A549 treated with dexamethasone at 1 μM for 4 hours (cell line): ENCODE results near the gene TFE3. TPM values are rescaled to one million over a fixed set of nuclear protein-coding genes. Genes with fewer than 3 reads are reported as not detected.

Experiments
- total RNA-seq: library from RNA; stranded (reverse); fragments of 200-300 nt; extraction: Qiagen RNA extraction; gene quantifications from 5 replicates; pipeline ENCODE4 v1.2.3, GENCODE V29; 2022

TFE3 gene
- 38.9 to 52.1 TPM (median 50.3 TPM) in 5 replicates for total RNA-seq

GRCh38 chrX:49043220-49043986, at the start of gene TFE3:
TFE3 (minus strand) TSS chrX:49043357; CDS start chrX:49043226, 131 bp downstream.

GRCh38 chrX:49079489-49080428, 36.6 kb upstream of the TFE3 start, which contains the start of gene WDR45:
WDR45 (minus strand) TSS chrX:49079887; CDS start chrX:49078095, 1,792 bp downstream.

GRCh38 chrX:49073601-49074575, 30.7 kb upstream of the TFE3 start, which contains the start of gene PRAF2:
PRAF2 (minus strand) TSS chrX:49074002; CDS start chrX:49073987, 15 bp downstream.

GRCh38 chrX:49058794-49059193, 15.6 kb upstream of the TFE3 start, which contains the start of gene CCDC120:
CCDC120 (plus strand) TSS chrX:49058999; CDS start chrX:49062042, 3,043 bp downstream.

GRCh38 chrX:49002091-49002935, 40.8 kb downstream of the TFE3 start, which contains the start of gene GRIPAP1:
GRIPAP1 (minus strand) TSS chrX:49002264; CDS start chrX:49002229, 35 bp downstream.

Other genes starting within 250 kb of the TFE3 start
- 22.4 to 35.6 TPM (median 31.8 TPM) in 5 replicates for gene HDAC6, start 241.3 kb downstream of the TFE3 start, total RNA-seq
- gene ERAS, start 216.8 kb downstream of the TFE3 start, total RNA-seq: 0.06 to 0.15 TPM (median 0.07 TPM) in 3 of 5 replicates, not detected in the others
- 16.0 to 47.0 TPM (median 40.7 TPM) in 5 replicates for gene PCSK1N, start 207.7 kb downstream of the TFE3 start, total RNA-seq
- 81.1 to 95.0 TPM (median 85.5 TPM) in 5 replicates for gene TIMM17B, start 145.6 kb downstream of the TFE3 start, total RNA-seq
- 87.2 to 99.0 TPM (median 91.6 TPM) in 5 replicates for gene PQBP1, start 145.4 kb downstream of the TFE3 start, total RNA-seq
- gene SLC35A2, start 131.7 kb downstream of the TFE3 start, total RNA-seq: 51.3 to 61.5 TPM (median 59.4 TPM) in 5 replicates
- 8.3 to 8.8 TPM (median 8.5 TPM) in 5 replicates for gene PIM2, start 124.3 kb downstream of the TFE3 start, total RNA-seq
- gene OTUD5, start 85.8 kb downstream of the TFE3 start, total RNA-seq: 53.3 to 70.2 TPM (median 68.2 TPM) in 5 replicates
- gene KCND1, start 71.5 kb downstream of the TFE3 start, total RNA-seq: 0.70 to 1.4 TPM (median 1.1 TPM) in 5 replicates
- gene GRIPAP1, start 41.1 kb downstream of the TFE3 start, total RNA-seq: 13.5 to 20.9 TPM (median 20.5 TPM) in 5 replicates
- gene CCDC120, start 15.6 kb upstream of the TFE3 start, total RNA-seq: 1.8 to 4.0 TPM (median 3.5 TPM) in 5 replicates
- gene PRAF2, start 30.6 kb upstream of the TFE3 start, total RNA-seq: 35.0 to 53.0 TPM (median 49.4 TPM) in 5 replicates
- 44.5 to 56.6 TPM (median 48.9 TPM) in 5 replicates for gene WDR45, start 36.5 kb upstream of the TFE3 start, total RNA-seq
- gene GPKOW, start 80.4 kb upstream of the TFE3 start, total RNA-seq: 20.0 to 24.8 TPM (median 23.2 TPM) in 5 replicates
- gene MAGIX, start 119.4 kb upstream of the TFE3 start, total RNA-seq: 1.9 to 3.6 TPM (median 2.9 TPM) in 5 replicates
- 341 to 477 TPM (median 447 TPM) in 5 replicates for gene PLP2, start 128.5 kb upstream of the TFE3 start, total RNA-seq
- 9.9 to 17.2 TPM (median 16.5 TPM) in 5 replicates for gene PRICKLE3, start 143.0 kb upstream of the TFE3 start, total RNA-seq
- 1.8 to 3.2 TPM (median 2.4 TPM) in 5 replicates for gene SYP, start 156.8 kb upstream of the TFE3 start, total RNA-seq
- gene CACNA1F, start 190.0 kb upstream of the TFE3 start, total RNA-seq: not detected in 5 replicates
- gene CCDC22, start 192.1 kb upstream of the TFE3 start, total RNA-seq: 11.1 to 15.1 TPM (median 13.6 TPM) in 5 replicates
- gene FOXP3, start 221.4 kb upstream of the TFE3 start, total RNA-seq: 0.06 to 0.15 TPM (median 0.13 TPM) in 5 replicates
- 1.3 to 3.2 TPM (median 2.9 TPM) in 5 replicates for gene PPP1R3F, start 226.4 kb upstream of the TFE3 start, total RNA-seq